HFFc6 (cell line): ENCODE measurements around the gene KRT6A. TPM values are rescaled to one million over a fixed set of nuclear protein-coding genes. Genes with fewer than 3 reads are reported as not detected.

Experiments
- DNase-seq: peaks from one replicate; pipeline ENCODE4 v3.0.0-alpha.2; 2018
- H3K27ac Mint-ChIP-seq: 2 replicates; pipeline ENCODE4 v1.8.0; 2020; ENCODE audit warnings: mild to moderate bottlenecking, mixed read lengths
- H3K27me3 Mint-ChIP-seq: 2 replicates; pipeline ENCODE4 v1.8.0; 2021; ENCODE audit warnings: mild to moderate bottlenecking, moderate library complexity, mixed read lengths; ENCODE audit not compliant: insufficient read depth
- H3K36me3 Mint-ChIP-seq: 2 replicates; pipeline ENCODE4 v1.8.0; 2021; ENCODE audit warnings: low read depth, mixed read lengths
- H3K4me1 Mint-ChIP-seq: 2 replicates; pipeline ENCODE4 v1.8.0; 2020; ENCODE audit warnings: low read depth, mixed read lengths
- H3K4me3 Mint-ChIP-seq: 2 replicates; pipeline ENCODE4 v1.8.0; 2020; ENCODE audit warnings: mild to moderate bottlenecking, moderate library complexity, mixed read lengths
- H3K9me3 Mint-ChIP-seq: 2 replicates; pipeline ENCODE4 v1.8.0; 2020; ENCODE audit warnings: mild to moderate bottlenecking, mixed read lengths
- CTCF ChIP-seq: fragments of 200-600 bp; sonication (generic); IDR thresholded peaks from 2 replicates; pipeline ENCODE4 v1.5.0; 2021; ENCODE audit warnings: antibody characterized with exemption, mild to moderate bottlenecking
- total RNA-seq, 6 experiments: library from RNA; stranded (reverse); fragmentation: NEBNext Ultra II Directional; extraction: Animal tissue kit (Norgen Biotek cat#: 25700); gene quantifications; 2 replicates in 1 of 6; 3 replicates in 5 of 6; pipeline ENCODE4 v1.2.3, GENCODE V29; 2021

The KRT6A gene
- total RNA-seq, 6 experiments from 2014 or later, result not detected

- Mint-ChIP-seq H3K36me3 (no peaks in the 10 kb centered on the region), H3K27me3 (peaks cover 50% of the 10 kb centered on the region), H3K27ac (no peak overlapping the region), H3K4me1 (no peaks in the 10 kb centered on the region), H3K9me3 (no peaks in the 10 kb centered on the region), H3K4me3 (no peak overlapping the region)
- no peak for TF ChIP-seq CTCF
- DNase-seq, result no peak
These were observed 39.6 kb upstream of the KRT6A start for GRCh38 chr12:52532636-52533035.

GRCh38 chr12:52531566-52532300, 38.7 kb upstream of the KRT6A start:
- H3K27me3 Mint-ChIP-seq, result peaks cover 50% of the 10 kb centered on the region
- no peak for TF ChIP-seq CTCF
- no peaks in the 10 kb centered on the region for H3K4me1 Mint-ChIP-seq
- H3K4me3 Mint-ChIP-seq, result no peak overlapping the region
- H3K36me3 Mint-ChIP-seq, result no peaks in the 10 kb centered on the region
- H3K27ac Mint-ChIP-seq, result no peak overlapping the region
- H3K9me3 Mint-ChIP-seq, result no peaks in the 10 kb centered on the region
- no peak for DNase-seq

GRCh38 chr12:52530905-52531304, 37.8 kb upstream of the KRT6A start:
- Mint-ChIP-seq H3K36me3 (no peaks in the 10 kb centered on the region), H3K4me3 (no peak overlapping the region), H3K27me3 (peaks cover 54% of the 10 kb centered on the region), H3K4me1 (no peaks in the 10 kb centered on the region), H3K9me3 (no peaks in the 10 kb centered on the region), H3K27ac (no peak overlapping the region)
- no peak for DNase-seq
- TF ChIP-seq CTCF, result no peak; the same call in 1 of the 2 replicates

GRCh38 chr12:52530366-52530765, 37.3 kb upstream of the KRT6A start:
- peaks cover 60% of the 10 kb centered on the region for H3K27me3 Mint-ChIP-seq
- no peak for DNase-seq
- H3K36me3 Mint-ChIP-seq, result no peaks in the 10 kb centered on the region
- no peaks in the 10 kb centered on the region for H3K9me3 Mint-ChIP-seq
- TF ChIP-seq CTCF, result no peak
- H3K4me3 Mint-ChIP-seq, result no peak overlapping the region
- H3K27ac Mint-ChIP-seq, result no peak overlapping the region
- H3K4me1 Mint-ChIP-seq, result no peaks in the 10 kb centered on the region

GRCh38 chr12:52529846-52530245, 36.8 kb upstream of the KRT6A start:
- Mint-ChIP-seq H3K4me1 (no peaks in the 10 kb centered on the region; the same call in 1 of the 2 replicates), H3K27me3 (peaks cover 62% of the 10 kb centered on the region), H3K9me3 (no peaks in the 10 kb centered on the region), H3K27ac (no peak overlapping the region), H3K4me3 (no peak overlapping the region), H3K36me3 (no peaks in the 10 kb centered on the region)
- no peak for TF ChIP-seq CTCF
- DNase-seq, result no peak
